HG03108 (cell line): ENCODE data around the gene IRF2BPL.
"Not testable (repeated sequence)": the region's sequence is repeated elsewhere in the genome, so short reads cannot be mapped to it uniquely, and the experiment has no call there.

Source experiments
- ATAC-seq: cut with Tn5 transposase; IDR thresholded peaks from one replicate; pipeline ENCODE4 v1.9.1; 2021; ENCODE audit warnings: moderate library complexity; ENCODE audit not compliant: unreplicated experiment

IRF2BPL gene

GRCh38 chr14:77035267-77035666 lies 6.8 kb upstream of the IRF2BPL start:
- ATAC-seq = no peak

- ATAC-seq = peak; percentile 62
Observed at GRCh38 chr14:77033622-77034589, 5.4 kb upstream of the IRF2BPL start.

- no peak for ATAC-seq
Observed at GRCh38 chr14:77032844-77033621, 4.5 kb upstream of the IRF2BPL start.

GRCh38 chr14:77032491-77032843 lies 4.0 kb upstream of the IRF2BPL start:
- ATAC-seq = no peak

GRCh38 chr14:77031759-77032490 lies 3.4 kb upstream of the IRF2BPL start:
- ATAC-seq = no peak

GRCh38 chr14:77027538-77028383 lies 747 bp downstream of the IRF2BPL start:
- peak; percentile 22 for ATAC-seq

GRCh38 chr14:77026930-77027537 lies 1.5 kb downstream of the IRF2BPL start:
- no peak for ATAC-seq

GRCh38 chr14:77026166-77026929 lies 2.2 kb downstream of the IRF2BPL start:
- no peak for ATAC-seq

- ATAC-seq = no peak
Observed at GRCh38 chr14:77025744-77026165, 2.8 kb downstream of the IRF2BPL start.

GRCh38 chr14:77024171-77024691 lies 4.3 kb downstream of the IRF2BPL start:
- ATAC-seq = no peak

- ATAC-seq = no peak
Observed at GRCh38 chr14:77023001-77023996, 5.2 kb downstream of the IRF2BPL start.

- peak; percentile 47 for ATAC-seq
Observed at GRCh38 chr14:77022236-77022852, 6.2 kb downstream of the IRF2BPL start.

- ATAC-seq = not testable (repeated sequence)
Observed at GRCh38 chr14:77021424-77021823, 7.1 kb downstream of the IRF2BPL start.

- ATAC-seq = no peak
Observed at GRCh38 chr14:77018785-77019184, 9.7 kb downstream of the IRF2BPL start.

GRCh38 chr14:77017666-77018065 lies 10.8 kb downstream of the IRF2BPL start:
- no peak for ATAC-seq

GRCh38 chr14:77014734-77015133 lies 13.8 kb downstream of the IRF2BPL start:
- no peak for ATAC-seq

- ATAC-seq = no peak
Observed at GRCh38 chr14:77014004-77014604, 14.4 kb downstream of the IRF2BPL start.
